Loucy (cell line): ENCODE results near the gene HDLBP.

Experiments used
- EZH2phosphoT487 ChIP-seq: fragments of 200-600 bp; IDR thresholded peaks from 2 replicates; pipeline ENCODE4 v1.6.1; 2018; ENCODE audit warnings: antibody characterized with exemption, mild to moderate bottlenecking, moderate library complexity, borderline replicate concordance
- TF ChIP-seq, protein P1 (sequence below): fragments of 200-600 bp; sonication (generic); conservative IDR thresholded peaks from 2 replicates; pipeline ENCODE4 v1.5.1; 2014; ENCODE audit warnings: mild to moderate bottlenecking, antibody characterized with exemption, low read length

DNA sequence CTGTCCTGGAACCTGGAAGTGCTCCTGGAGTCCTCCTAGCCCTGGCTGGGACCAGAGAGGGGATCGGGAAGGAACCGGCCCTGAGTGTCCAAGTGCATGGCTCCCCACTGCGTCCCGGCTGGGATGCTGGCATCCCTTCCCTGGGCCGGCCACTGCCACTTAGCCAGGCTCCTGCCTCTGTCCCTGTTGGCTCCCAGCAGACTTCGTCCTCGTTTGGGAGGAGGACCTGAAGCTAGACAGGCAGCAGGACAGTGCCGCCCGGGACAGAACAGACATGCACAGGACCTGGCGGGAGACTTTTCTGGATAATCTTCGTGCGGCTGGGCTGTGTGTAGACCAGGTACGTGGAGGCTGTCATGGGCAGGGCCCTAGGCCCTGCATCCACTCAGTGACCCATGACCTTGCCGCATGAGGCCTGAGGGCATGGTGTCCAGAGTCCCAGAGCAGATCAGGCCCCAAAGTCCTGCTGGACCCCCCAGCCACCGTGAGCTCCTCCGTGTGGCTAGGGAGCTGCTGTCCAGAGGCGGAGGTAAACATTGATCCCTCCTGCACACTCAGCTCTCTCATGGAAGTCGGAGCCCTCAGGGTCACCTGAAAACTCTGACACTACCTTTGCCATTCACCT, 119.9 kb downstream of the HDLBP start:
- TF ChIP-seq, protein P1, sequence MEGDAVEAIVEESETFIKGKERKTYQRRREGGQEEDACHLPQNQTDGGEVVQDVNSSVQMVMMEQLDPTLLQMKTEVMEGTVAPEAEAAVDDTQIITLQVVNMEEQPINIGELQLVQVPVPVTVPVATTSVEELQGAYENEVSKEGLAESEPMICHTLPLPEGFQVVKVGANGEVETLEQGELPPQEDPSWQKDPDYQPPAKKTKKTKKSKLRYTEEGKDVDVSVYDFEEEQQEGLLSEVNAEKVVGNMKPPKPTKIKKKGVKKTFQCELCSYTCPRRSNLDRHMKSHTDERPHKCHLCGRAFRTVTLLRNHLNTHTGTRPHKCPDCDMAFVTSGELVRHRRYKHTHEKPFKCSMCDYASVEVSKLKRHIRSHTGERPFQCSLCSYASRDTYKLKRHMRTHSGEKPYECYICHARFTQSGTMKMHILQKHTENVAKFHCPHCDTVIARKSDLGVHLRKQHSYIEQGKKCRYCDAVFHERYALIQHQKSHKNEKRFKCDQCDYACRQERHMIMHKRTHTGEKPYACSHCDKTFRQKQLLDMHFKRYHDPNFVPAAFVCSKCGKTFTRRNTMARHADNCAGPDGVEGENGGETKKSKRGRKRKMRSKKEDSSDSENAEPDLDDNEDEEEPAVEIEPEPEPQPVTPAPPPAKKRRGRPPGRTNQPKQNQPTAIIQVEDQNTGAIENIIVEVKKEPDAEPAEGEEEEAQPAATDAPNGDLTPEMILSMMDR: no peak
- no peak for TF ChIP-seq EZH2phosphoT487
